ENCODE measurements around the gene PAX7.

PAX7 gene

DNA sequence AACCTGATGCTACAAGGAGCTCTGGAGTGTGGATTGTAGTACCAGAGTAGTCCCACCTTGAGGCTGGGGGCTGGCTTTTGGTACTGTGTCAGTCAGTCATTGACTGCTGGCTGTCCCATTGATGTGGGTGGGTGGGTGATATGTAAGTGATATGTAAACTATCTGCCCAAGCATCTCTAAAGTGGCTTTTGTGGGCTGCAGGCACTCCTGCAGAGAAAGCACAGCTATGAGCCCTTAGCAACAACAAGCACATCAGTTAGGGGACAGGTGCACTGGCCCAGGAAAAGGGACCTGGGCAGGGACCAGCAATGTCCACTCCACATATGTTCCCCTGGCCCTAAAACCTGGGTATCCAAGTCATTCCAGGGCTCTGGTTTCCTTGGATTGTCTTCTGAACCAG lies 118.9 kb downstream of the PAX7 start:
- TF ChIP-seq ARNTL (CRISPR knock-in tag; IDR thresholded peaks at IDR 0.05; ENCODE audit: borderline replicate concordance, low read depth): no peak
- TF ChIP-seq TOX (CRISPR knock-in tag; IDR thresholded peaks at IDR 0.05; ENCODE audit: borderline replicate concordance): no peak
- no peak for TF ChIP-seq ZC3H10 (CRISPR knock-in tag; IDR thresholded peaks at IDR 0.05)
- TF ChIP-seq, protein P1, sequence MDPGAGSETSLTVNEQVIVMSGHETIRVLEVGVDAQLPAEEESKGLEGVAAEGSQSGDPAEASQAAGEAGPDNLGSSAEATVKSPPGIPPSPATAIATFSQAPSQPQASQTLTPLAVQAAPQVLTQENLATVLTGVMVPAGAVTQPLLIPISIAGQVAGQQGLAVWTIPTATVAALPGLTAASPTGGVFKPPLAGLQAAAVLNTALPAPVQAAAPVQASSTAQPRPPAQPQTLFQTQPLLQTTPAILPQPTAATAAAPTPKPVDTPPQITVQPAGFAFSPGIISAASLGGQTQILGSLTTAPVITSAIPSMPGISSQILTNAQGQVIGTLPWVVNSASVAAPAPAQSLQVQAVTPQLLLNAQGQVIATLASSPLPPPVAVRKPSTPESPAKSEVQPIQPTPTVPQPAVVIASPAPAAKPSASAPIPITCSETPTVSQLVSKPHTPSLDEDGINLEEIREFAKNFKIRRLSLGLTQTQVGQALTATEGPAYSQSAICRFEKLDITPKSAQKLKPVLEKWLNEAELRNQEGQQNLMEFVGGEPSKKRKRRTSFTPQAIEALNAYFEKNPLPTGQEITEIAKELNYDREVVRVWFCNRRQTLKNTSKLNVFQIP (CRISPR knock-in tag; IDR thresholded peaks at IDR 0.05; ENCODE audit: borderline replicate concordance, low read depth): no peak
- no peak for TF ChIP-seq ZNF8 (CRISPR knock-in tag; IDR thresholded peaks at IDR 0.05)
- no peak for TF ChIP-seq CSDC2 (CRISPR knock-in tag; IDR thresholded peaks at IDR 0.05)
- no peak for TF ChIP-seq ESRRG (CRISPR knock-in tag; IDR thresholded peaks at IDR 0.05)
- no peak for TF ChIP-seq ZNF70 (CRISPR knock-in tag; IDR thresholded peaks at IDR 0.05)
- TF ChIP-seq ZFP30 (CRISPR knock-in tag; IDR thresholded peaks at IDR 0.05): no peak
- TF ChIP-seq RARB (CRISPR knock-in tag; IDR thresholded peaks at IDR 0.05): no peak
- no peak for ATAC-seq

DNA sequence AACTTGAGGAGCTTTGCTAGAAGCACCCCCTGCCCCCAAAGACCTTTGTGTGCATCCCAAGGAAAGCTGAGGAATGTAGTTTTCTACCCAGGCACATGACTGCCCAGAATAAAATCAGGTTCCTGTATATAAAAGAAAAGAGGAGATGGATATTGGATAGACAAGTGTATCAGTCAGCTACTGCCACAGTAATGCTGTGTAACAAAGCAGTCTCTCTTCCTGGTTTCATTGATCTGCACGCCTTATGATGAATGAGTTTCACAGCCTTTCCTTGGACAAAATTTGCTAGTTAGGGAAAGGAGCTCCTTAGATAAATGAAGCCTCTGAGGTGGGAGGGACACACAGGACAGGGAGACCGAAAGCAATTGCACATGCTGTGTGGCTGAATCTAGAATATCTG lies 120.0 kb downstream of the PAX7 start:
- TF ChIP-seq, protein P2, sequence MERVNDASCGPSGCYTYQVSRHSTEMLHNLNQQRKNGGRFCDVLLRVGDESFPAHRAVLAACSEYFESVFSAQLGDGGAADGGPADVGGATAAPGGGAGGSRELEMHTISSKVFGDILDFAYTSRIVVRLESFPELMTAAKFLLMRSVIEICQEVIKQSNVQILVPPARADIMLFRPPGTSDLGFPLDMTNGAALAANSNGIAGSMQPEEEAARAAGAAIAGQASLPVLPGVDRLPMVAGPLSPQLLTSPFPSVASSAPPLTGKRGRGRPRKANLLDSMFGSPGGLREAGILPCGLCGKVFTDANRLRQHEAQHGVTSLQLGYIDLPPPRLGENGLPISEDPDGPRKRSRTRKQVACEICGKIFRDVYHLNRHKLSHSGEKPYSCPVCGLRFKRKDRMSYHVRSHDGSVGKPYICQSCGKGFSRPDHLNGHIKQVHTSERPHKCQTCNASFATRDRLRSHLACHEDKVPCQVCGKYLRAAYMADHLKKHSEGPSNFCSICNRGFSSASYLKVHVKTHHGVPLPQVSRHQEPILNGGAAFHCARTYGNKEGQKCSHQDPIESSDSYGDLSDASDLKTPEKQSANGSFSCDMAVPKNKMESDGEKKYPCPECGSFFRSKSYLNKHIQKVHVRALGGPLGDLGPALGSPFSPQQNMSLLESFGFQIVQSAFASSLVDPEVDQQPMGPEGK (CRISPR knock-in tag; IDR thresholded peaks at IDR 0.05; ENCODE audit: borderline replicate concordance): no peak
- TF ChIP-seq ZC3H10 (CRISPR knock-in tag; IDR thresholded peaks at IDR 0.05): no peak
- TF ChIP-seq SNAI2 (CRISPR knock-in tag; IDR thresholded peaks at IDR 0.05): no peak
- TF ChIP-seq ZFP3 (CRISPR knock-in tag; IDR thresholded peaks at IDR 0.05): no peak
- TF ChIP-seq OSR1 (CRISPR knock-in tag; IDR thresholded peaks at IDR 0.05): no peak
- TF ChIP-seq PPARA (CRISPR knock-in tag; IDR thresholded peaks at IDR 0.05; ENCODE audit: borderline replicate concordance): no peak
- no peak for TF ChIP-seq BACH2 (CRISPR knock-in tag; IDR thresholded peaks at IDR 0.05; ENCODE audit: borderline replicate concordance)
- no peak for TF ChIP-seq TCF4 (CRISPR knock-in tag; IDR thresholded peaks at IDR 0.05; ENCODE audit: borderline replicate concordance)
- no peak for TF ChIP-seq CSDC2 (CRISPR knock-in tag; IDR thresholded peaks at IDR 0.05)
- TF ChIP-seq ARNTL (CRISPR knock-in tag; IDR thresholded peaks at IDR 0.05; ENCODE audit: borderline replicate concordance, low read depth): no peak
- TF ChIP-seq ZFP30 (CRISPR knock-in tag; IDR thresholded peaks at IDR 0.05): no peak
- TF ChIP-seq, protein P3, sequence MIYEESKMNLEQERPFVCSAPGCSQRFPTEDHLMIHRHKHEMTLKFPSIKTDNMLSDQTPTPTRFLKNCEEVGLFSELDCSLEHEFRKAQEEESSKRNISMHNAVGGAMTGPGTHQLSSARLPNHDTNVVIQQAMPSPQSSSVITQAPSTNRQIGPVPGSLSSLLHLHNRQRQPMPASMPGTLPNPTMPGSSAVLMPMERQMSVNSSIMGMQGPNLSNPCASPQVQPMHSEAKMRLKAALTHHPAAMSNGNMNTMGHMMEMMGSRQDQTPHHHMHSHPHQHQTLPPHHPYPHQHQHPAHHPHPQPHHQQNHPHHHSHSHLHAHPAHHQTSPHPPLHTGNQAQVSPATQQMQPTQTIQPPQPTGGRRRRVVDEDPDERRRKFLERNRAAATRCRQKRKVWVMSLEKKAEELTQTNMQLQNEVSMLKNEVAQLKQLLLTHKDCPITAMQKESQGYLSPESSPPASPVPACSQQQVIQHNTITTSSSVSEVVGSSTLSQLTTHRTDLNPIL (CRISPR knock-in tag; IDR thresholded peaks at IDR 0.05; ENCODE audit: low read depth): no peak
- TF ChIP-seq ISL1 (CRISPR knock-in tag; IDR thresholded peaks at IDR 0.05): no peak
- no peak for TF ChIP-seq ZNF8 (CRISPR knock-in tag; IDR thresholded peaks at IDR 0.05)
- TF ChIP-seq TOX (CRISPR knock-in tag; IDR thresholded peaks at IDR 0.05; ENCODE audit: borderline replicate concordance): no peak
- TF ChIP-seq, protein P4, sequence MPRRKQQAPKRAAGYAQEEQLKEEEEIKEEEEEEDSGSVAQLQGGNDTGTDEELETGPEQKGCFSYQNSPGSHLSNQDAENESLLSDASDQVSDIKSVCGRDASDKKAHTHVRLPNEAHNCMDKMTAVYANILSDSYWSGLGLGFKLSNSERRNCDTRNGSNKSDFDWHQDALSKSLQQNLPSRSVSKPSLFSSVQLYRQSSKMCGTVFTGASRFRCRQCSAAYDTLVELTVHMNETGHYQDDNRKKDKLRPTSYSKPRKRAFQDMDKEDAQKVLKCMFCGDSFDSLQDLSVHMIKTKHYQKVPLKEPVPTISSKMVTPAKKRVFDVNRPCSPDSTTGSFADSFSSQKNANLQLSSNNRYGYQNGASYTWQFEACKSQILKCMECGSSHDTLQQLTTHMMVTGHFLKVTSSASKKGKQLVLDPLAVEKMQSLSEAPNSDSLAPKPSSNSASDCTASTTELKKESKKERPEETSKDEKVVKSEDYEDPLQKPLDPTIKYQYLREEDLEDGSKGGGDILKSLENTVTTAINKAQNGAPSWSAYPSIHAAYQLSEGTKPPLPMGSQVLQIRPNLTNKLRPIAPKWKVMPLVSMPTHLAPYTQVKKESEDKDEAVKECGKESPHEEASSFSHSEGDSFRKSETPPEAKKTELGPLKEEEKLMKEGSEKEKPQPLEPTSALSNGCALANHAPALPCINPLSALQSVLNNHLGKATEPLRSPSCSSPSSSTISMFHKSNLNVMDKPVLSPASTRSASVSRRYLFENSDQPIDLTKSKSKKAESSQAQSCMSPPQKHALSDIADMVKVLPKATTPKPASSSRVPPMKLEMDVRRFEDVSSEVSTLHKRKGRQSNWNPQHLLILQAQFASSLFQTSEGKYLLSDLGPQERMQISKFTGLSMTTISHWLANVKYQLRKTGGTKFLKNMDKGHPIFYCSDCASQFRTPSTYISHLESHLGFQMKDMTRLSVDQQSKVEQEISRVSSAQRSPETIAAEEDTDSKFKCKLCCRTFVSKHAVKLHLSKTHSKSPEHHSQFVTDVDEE (CRISPR knock-in tag; IDR thresholded peaks at IDR 0.05): no peak
- TF ChIP-seq RARB (CRISPR knock-in tag; IDR thresholded peaks at IDR 0.05): no peak
- no peak for TF ChIP-seq GLIS3 (CRISPR knock-in tag; IDR thresholded peaks at IDR 0.05)
- no peak for TF ChIP-seq ESRRG (CRISPR knock-in tag; IDR thresholded peaks at IDR 0.05)
- ATAC-seq: no peak

DNA sequence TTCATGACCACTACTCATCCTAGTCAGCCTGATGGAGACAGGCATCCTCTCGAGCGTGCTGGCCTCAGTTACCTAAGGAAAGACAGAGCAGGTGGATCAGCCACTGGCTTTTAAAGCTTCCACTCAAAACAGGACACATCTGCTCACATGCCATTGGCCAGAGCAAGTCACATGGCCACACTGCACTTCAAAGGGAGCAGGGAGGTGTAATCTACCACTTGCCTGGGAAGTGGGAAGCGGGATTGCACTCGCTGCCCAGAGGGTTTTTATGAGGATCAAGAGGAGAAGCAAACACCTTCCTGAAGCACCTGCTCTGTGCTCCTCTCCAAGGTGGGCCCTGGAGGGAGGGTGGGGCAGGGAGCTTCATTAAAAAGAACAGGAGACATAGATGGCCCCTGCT lies 120.8 kb downstream of the PAX7 start:
- ATAC-seq: no peak
- TF ChIP-seq, protein P3 (CRISPR knock-in tag; IDR thresholded peaks at IDR 0.05; ENCODE audit: low read depth): no peak
- TF ChIP-seq GLIS3 (CRISPR knock-in tag; IDR thresholded peaks at IDR 0.05) (no peak), ZFP3 (CRISPR knock-in tag; IDR thresholded peaks at IDR 0.05) (no peak), CSDC2 (CRISPR knock-in tag; IDR thresholded peaks at IDR 0.05) (no peak), ZC3H10 (CRISPR knock-in tag; IDR thresholded peaks at IDR 0.05) (no peak), PPARA (CRISPR knock-in tag; IDR thresholded peaks at IDR 0.05; ENCODE audit: borderline replicate concordance) (no peak), ZFP30 (CRISPR knock-in tag; IDR thresholded peaks at IDR 0.05) (no peak), ZNF70 (CRISPR knock-in tag; IDR thresholded peaks at IDR 0.05) (no peak), OSR1 (CRISPR knock-in tag; IDR thresholded peaks at IDR 0.05) (no peak), ARNTL (CRISPR knock-in tag; IDR thresholded peaks at IDR 0.05; ENCODE audit: borderline replicate concordance, low read depth) (no peak), TCF4 (CRISPR knock-in tag; IDR thresholded peaks at IDR 0.05; ENCODE audit: borderline replicate concordance) (no peak), ISL1 (CRISPR knock-in tag; IDR thresholded peaks at IDR 0.05) (no peak), SNAI2 (CRISPR knock-in tag; IDR thresholded peaks at IDR 0.05) (no peak), RARB (CRISPR knock-in tag; IDR thresholded peaks at IDR 0.05) (no peak), ESRRG (CRISPR knock-in tag; IDR thresholded peaks at IDR 0.05) (no peak), BACH2 (CRISPR knock-in tag; IDR thresholded peaks at IDR 0.05; ENCODE audit: borderline replicate concordance) (no peak)
- TF ChIP-seq, protein P1 (CRISPR knock-in tag; IDR thresholded peaks at IDR 0.05; ENCODE audit: borderline replicate concordance, low read depth): no peak
- TF ChIP-seq, protein P4 (CRISPR knock-in tag; IDR thresholded peaks at IDR 0.05): no peak
